Measurements from ENCODE around the gene TMEM117. TPM values are rescaled to one million over a fixed set of nuclear protein-coding genes. Genes with fewer than 3 reads are reported as not detected.

The TMEM117 gene
- total RNA-seq, 2 experiments from 2014 or later = 0.95 to 0.96 TPM

GRCh38 chr12:43882578-43883178 lies 46.8 kb downstream of the TMEM117 start:
- intact Hi-C loops (cut with micrococcal nuclease) = loop anchor here (1.0 to 10.0 kb wide), 3 partner anchors 106 to 438 kb away; no protein-coding TSS in a partner anchor
- ATAC-seq (peak; percentile 92), DNase-seq (peak; percentile 45)
- H3K27ac Mint-ChIP-seq = no peak overlapping the region
- peak; percentile 81 for TF ChIP-seq CTCF (IDR thresholded peaks at IDR 0.05)
- no peaks in the 10 kb centered on the region for H3K9me3 Mint-ChIP-seq
- no peak overlapping the region for H3K4me3 Mint-ChIP-seq
- no peaks in the 10 kb centered on the region for H3K4me1 Mint-ChIP-seq (ENCODE audit: low read depth)
- H3K36me3 Mint-ChIP-seq (ENCODE audit: low read depth) = no peaks in the 10 kb centered on the region
- CTCF ChIA-PET = interaction anchor here (0.7 to 2.9 kb wide), 30 partner anchors 9 to 439 kb away, joined by 3 to 36 read pairs (median 5); partner anchors contain the start of genes IRAK4, PUS7L, TMEM117 and TWF1
- no peaks in the 10 kb centered on the region for H3K27me3 Mint-ChIP-seq
- POLR2A ChIA-PET = no interaction called here

DNA sequence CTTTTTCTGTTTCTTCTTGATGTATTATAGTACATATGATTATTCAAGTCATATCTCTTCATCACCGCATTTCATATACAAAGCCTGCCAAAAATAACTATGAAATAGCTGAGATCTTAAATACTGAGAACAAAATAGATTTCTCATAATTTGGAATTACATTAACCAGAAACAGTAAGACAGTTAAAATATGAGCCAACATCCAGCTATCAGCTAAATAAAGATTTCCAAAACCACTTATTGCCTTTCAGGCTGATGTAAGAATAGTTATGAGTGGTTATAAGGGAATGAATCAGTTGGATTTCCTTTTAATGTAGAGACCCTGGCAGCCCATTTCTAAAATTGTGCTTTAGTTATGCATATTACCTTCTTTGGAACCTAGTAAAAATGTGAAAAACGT lies 47.4 kb downstream of the TMEM117 start:
- intact Hi-C loops (cut with micrococcal nuclease) = loop anchor here (2.0 to 10.0 kb wide), 2 partner anchors 107 to 439 kb away; no protein-coding TSS in a partner anchor
- Mint-ChIP-seq H3K4me3 (no peak overlapping the region), H3K27ac (no peak overlapping the region), H3K9me3 (no peaks in the 10 kb centered on the region), H3K4me1 (ENCODE audit: low read depth) (no peaks in the 10 kb centered on the region), H3K36me3 (ENCODE audit: low read depth) (no peaks in the 10 kb centered on the region), H3K27me3 (no peaks in the 10 kb centered on the region)
- no peak for TF ChIP-seq CTCF (IDR thresholded peaks at IDR 0.05)
- POLR2A ChIA-PET = no interaction called here
- ATAC-seq (no peak), DNase-seq (no peak)
- CTCF ChIA-PET = interaction anchor here (0.7 to 2.9 kb wide), 26 partner anchors 9 to 439 kb away, joined by 3 to 36 read pairs (median 5); partner anchors contain the start of genes IRAK4, PUS7L, TMEM117 and TWF1

- intact Hi-C loops (cut with micrococcal nuclease) = loop anchor here (2.0 to 10.0 kb wide), 2 partner anchors 107 to 439 kb away; no protein-coding TSS in a partner anchor
- ChIA-PET POLR2A (no interaction called here), CTCF (interaction anchor here (1.2 to 2.9 kb wide), 8 partner anchors 11 to 440 kb away, joined by 3 to 36 read pairs (median 9); partner anchors contain the start of genes TMEM117 and TWF1)
- TF ChIP-seq CTCF (IDR thresholded peaks at IDR 0.05) = no peak
- no peak overlapping the region for H3K27ac Mint-ChIP-seq
- no peaks in the 10 kb centered on the region for H3K4me1 Mint-ChIP-seq (ENCODE audit: low read depth)
- ATAC-seq (no peak), DNase-seq (no peak)
- no peaks in the 10 kb centered on the region for H3K27me3 Mint-ChIP-seq
- H3K9me3 Mint-ChIP-seq = no peaks in the 10 kb centered on the region
- no peaks in the 10 kb centered on the region for H3K36me3 Mint-ChIP-seq (ENCODE audit: low read depth)
- no peak overlapping the region for H3K4me3 Mint-ChIP-seq
Measured at GRCh38 chr12:43883748-43884147, 47.9 kb downstream of the TMEM117 start.

GRCh38 chr12:43884683-43885410 lies 49.0 kb downstream of the TMEM117 start:
- H3K4me1 Mint-ChIP-seq (ENCODE audit: low read depth) = no peaks in the 10 kb centered on the region
- ChIA-PET CTCF (no interaction called here), POLR2A (no interaction called here)
- ATAC-seq (no peak), DNase-seq (no peak)
- TF ChIP-seq CTCF (IDR thresholded peaks at IDR 0.05) = no peak
- intact Hi-C loops (cut with micrococcal nuclease) = loop anchor here (10.0 kb wide), 1 partner anchor 440 kb away; no protein-coding TSS in a partner anchor
- no peaks in the 10 kb centered on the region for H3K27me3 Mint-ChIP-seq
- H3K9me3 Mint-ChIP-seq = no peaks in the 10 kb centered on the region
- H3K27ac Mint-ChIP-seq = no peak overlapping the region
- no peak overlapping the region for H3K4me3 Mint-ChIP-seq
- no peaks in the 10 kb centered on the region for H3K36me3 Mint-ChIP-seq (ENCODE audit: low read depth)

- Mint-ChIP-seq H3K4me3 (no peak overlapping the region), H3K27me3 (no peaks in the 10 kb centered on the region), H3K9me3 (no peaks in the 10 kb centered on the region), H3K36me3 (ENCODE audit: low read depth) (no peaks in the 10 kb centered on the region), H3K4me1 (ENCODE audit: low read depth) (no peaks in the 10 kb centered on the region), H3K27ac (no peak overlapping the region)
- CTCF ChIA-PET = no interaction called here
- TF ChIP-seq CTCF (IDR thresholded peaks at IDR 0.05) = no peak
- POLR2A ChIA-PET = no interaction called here
- ATAC-seq (no peak), DNase-seq (no peak)
- intact Hi-C loops (cut with micrococcal nuclease) = loop anchor here (10.0 kb wide), 1 partner anchor 443 kb away; no protein-coding TSS in a partner anchor
Measured at GRCh38 chr12:43887397-43887796, 51.5 kb downstream of the TMEM117 start.

Data from activated CD8-positive, alpha-beta T cell treated with anti-CD3 and anti-CD28 coated beads for 36 hours (primary cell).